Vagina (tissue), 2 donors: Measurements from ENCODE around the gene SPHK1. TPM values are rescaled to one million over a fixed set of nuclear protein-coding genes. Genes with fewer than 3 reads are reported as not detected.

Experiments
- DNase-seq, 2 donors: peaks; one replicate each; pipeline ENCODE4 v3.0.0-alpha.2; 2017; ENCODE audit errors: extremely low spot score in 2 of 2
- H3K27ac ChIP-seq: fragments of 200-600 bp; sonication (generic); one replicate; pipeline ENCODE4 v1.5.1; 2019
- H3K27me3 ChIP-seq: fragments of 200-600 bp; sonication (generic); one replicate; pipeline ENCODE4 v1.5.1; 2019
- H3K36me3 ChIP-seq, 2 donors: fragments of 200-600 bp; sonication (generic); one replicate each; pipeline ENCODE4 v1.5.1; 2017 to 2019
- H3K4me1 ChIP-seq: fragments of 200-600 bp; sonication (generic); one replicate; pipeline ENCODE4 v1.5.1; 2019
- H3K4me3 ChIP-seq, 2 donors: fragments of 200-600 bp; sonication (generic); 1 replicate in 1 of 2; 2 replicates in 1 of 2; pipeline ENCODE4 v1.5.1; 2016 to 2019
- H3K9me3 ChIP-seq: fragments of 200-600 bp; sonication (generic); one replicate; pipeline ENCODE4 v1.5.1; 2019
- POLR2A ChIP-seq, 2 donors: fragments of 450-650 bp; IDR thresholded peaks; one replicate each; pipeline ENCODE4 v1.6.1; 2017; ENCODE audit warnings: antibody characterized with exemption in 2 of 2, mild to moderate bottlenecking in 2 of 2, moderate library complexity in 2 of 2
- POLR2AphosphoS5 ChIP-seq, 2 donors: sonication (generic); formaldehyde crosslinking; IDR thresholded peaks; one replicate each; pipeline ENCODE4 v1.9.0; 2017; ENCODE audit warnings: antibody characterized with exemption in 2 of 2, mild to moderate bottlenecking in 2 of 2, low read depth in 1 of 2; ENCODE audit not compliant: insufficient read depth in 1 of 2
- intact Hi-C: fragments of 100-400 bp; cut with DNase I; formaldehyde crosslinking; loops from one replicate; pipeline ENCODE4 v1.15.1; 2023
- total RNA-seq: library from RNA; depleted of rRNA; stranded (reverse); fragments of >200 nt; gene quantifications from one replicate; pipeline ENCODE4 v1.2.3, GENCODE V29; 2016
- TF ChIP-seq, protein P1 (sequence below), 3 experiments: fragments of 450-650 bp in 2 of 3; fragments of 200-600 bp in 1 of 3; sonication (generic) in 1 of 3; IDR thresholded peaks; one replicate each; pipeline ENCODE4 v1.5.1; 2017 to 2019; ENCODE audit warnings: antibody characterized with exemption in 3 of 3, mild to moderate bottlenecking in 2 of 3, moderate library complexity in 2 of 3

SPHK1 gene
- total RNA-seq, 1 donor from 2014 or later = 11.0 TPM

DNA sequence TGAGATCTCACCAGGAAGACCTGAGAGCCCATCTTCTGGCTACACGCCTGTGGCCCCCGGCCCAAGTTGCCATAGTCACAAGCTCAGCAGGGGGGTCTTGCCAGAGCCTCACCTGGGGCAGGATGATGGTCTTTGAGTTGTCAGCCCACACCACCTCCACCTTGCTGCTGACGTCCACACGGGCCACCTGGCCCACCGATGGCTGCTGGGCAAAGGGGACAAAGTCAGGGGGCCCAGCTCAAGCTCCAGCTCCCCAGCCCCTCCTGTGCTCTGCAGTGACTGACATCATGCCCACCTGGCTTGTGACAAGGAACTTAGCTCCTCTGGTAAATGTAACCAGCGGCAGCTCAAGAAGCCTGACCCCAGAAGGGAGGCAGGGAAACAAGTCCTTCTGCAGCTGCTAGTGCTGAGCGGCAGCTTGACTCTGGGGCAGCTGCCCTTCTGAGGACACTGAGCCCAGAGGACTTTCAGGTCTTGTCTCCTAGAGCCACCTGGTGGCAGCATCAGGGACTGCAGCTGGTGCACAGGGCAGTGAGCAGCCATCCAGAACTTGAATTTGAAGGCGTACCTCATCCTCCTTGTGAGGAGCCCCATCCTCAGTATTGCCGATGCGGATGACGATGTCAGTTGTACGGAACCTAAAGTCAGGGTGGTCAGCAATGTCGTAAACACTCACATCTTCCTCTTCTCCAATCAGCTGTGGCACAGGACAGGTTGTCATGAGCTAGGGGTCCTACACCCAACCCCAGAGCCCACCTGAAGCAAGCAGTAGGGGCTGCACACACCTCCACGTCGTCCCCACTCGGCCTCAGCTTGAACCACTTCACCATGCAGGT, 13.5 kb downstream of the SPHK1 start:
- Histone ChIP-seq H3K36me3 (peaks cover 0 to 59% of the 10 kb centered on the region in 2 donors), H3K9me3 (no peaks in the 10 kb centered on the region), H3K4me1 (no peaks in the 10 kb centered on the region), H3K27ac (no peak overlapping the region), H3K27me3 (no peaks in the 10 kb centered on the region), H3K4me3 (no peak overlapping the region)
- TF ChIP-seq POLR2AphosphoS5 (IDR thresholded peaks at IDR 0.05; ENCODE audit: insufficient read depth in 1 of 2, low read depth in 1 of 2) (no peak), POLR2A (IDR thresholded peaks at IDR 0.05) (no peak)
- TF ChIP-seq, protein P1, sequence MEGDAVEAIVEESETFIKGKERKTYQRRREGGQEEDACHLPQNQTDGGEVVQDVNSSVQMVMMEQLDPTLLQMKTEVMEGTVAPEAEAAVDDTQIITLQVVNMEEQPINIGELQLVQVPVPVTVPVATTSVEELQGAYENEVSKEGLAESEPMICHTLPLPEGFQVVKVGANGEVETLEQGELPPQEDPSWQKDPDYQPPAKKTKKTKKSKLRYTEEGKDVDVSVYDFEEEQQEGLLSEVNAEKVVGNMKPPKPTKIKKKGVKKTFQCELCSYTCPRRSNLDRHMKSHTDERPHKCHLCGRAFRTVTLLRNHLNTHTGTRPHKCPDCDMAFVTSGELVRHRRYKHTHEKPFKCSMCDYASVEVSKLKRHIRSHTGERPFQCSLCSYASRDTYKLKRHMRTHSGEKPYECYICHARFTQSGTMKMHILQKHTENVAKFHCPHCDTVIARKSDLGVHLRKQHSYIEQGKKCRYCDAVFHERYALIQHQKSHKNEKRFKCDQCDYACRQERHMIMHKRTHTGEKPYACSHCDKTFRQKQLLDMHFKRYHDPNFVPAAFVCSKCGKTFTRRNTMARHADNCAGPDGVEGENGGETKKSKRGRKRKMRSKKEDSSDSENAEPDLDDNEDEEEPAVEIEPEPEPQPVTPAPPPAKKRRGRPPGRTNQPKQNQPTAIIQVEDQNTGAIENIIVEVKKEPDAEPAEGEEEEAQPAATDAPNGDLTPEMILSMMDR (IDR thresholded peaks at IDR 0.05) = peak; percentile 92 to 99 (median 98)
- intact Hi-C loops = loop anchor here (2.0 kb wide), 1 partner anchor 91 kb away; no protein-coding TSS in a partner anchor
- no peak for DNase-seq

- Histone ChIP-seq H3K4me3 (no peak overlapping the region), H3K36me3 (peaks cover 0 to 62% of the 10 kb centered on the region in 2 donors), H3K27ac (no peak overlapping the region), H3K27me3 (no peaks in the 10 kb centered on the region), H3K4me1 (no peaks in the 10 kb centered on the region), H3K9me3 (no peaks in the 10 kb centered on the region)
- TF ChIP-seq POLR2AphosphoS5 (IDR thresholded peaks at IDR 0.05; ENCODE audit: insufficient read depth in 1 of 2, low read depth in 1 of 2) = no peak
- no peak for DNase-seq
- intact Hi-C loops = no loop called here
These were observed 14.2 kb downstream of the SPHK1 start for GRCh38 chr17:76398523-76399174.

DNA sequence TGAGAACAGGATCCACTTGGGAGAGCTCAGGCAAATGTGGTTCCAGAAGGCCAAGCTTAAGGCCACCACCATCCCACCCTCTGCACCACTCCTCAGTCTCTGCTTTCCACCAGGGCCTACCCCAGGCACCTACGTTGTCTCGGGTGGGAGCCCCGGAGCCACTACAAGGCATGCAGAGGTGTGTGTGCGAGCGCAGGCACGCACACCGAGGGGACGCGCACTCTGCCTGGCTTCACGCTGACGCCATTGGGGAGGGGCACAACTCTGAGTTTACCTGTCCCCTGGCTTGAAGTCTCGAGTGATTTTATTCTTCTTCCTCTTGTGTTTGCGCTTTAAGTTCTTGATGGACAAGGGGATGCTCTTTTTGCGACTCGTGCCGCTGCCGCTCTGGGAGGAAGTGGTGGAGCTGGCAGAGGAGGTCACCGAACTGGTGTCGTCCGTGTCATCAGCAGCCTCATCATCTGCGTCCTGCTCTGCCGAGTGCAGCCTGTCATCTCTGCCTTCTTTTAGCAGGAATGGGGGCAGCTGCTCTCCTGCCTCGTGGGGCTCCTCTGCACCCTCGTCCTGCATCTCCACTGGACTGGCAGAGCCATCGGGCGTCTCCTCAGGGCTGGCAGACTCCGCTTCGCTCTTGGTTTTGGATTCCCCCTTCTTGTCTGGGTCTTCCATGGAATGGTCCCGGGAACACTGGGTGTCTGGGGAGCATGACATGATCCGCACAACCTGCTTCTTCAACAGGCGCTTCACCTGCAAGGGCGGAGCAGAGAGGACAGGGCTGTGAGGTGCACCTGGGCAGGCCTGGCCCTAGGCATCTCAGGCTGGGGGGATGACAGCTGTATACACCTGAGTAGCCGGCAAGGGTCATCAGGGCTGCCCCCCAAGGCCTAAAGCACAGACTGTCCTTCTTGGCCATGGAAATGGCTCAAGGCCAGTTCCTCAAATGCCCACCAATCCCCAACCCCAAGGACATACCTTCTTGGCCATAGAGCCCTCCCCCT, 15.1 kb downstream of the SPHK1 start:
- TF ChIP-seq, protein P1 (IDR thresholded peaks at IDR 0.05) = no peak
- TF ChIP-seq POLR2A (IDR thresholded peaks at IDR 0.05) (no peak), POLR2AphosphoS5 (IDR thresholded peaks at IDR 0.05; ENCODE audit: insufficient read depth in 1 of 2, low read depth in 1 of 2) (no peak)
- H3K4me3 ChIP-seq = no peak overlapping the region
- intact Hi-C loops = loop anchor here (10.0 kb wide), 1 partner anchor 105 kb away; the partner anchor contains the start of gene RHBDF2
- no peak for DNase-seq
- H3K4me1 ChIP-seq = no peaks in the 10 kb centered on the region
- no peaks in the 10 kb centered on the region for H3K27me3 ChIP-seq
- peaks cover 0 to 63% of the 10 kb centered on the region in 2 donors for H3K36me3 ChIP-seq
- no peaks in the 10 kb centered on the region for H3K9me3 ChIP-seq
- no peak overlapping the region for H3K27ac ChIP-seq

DNA sequence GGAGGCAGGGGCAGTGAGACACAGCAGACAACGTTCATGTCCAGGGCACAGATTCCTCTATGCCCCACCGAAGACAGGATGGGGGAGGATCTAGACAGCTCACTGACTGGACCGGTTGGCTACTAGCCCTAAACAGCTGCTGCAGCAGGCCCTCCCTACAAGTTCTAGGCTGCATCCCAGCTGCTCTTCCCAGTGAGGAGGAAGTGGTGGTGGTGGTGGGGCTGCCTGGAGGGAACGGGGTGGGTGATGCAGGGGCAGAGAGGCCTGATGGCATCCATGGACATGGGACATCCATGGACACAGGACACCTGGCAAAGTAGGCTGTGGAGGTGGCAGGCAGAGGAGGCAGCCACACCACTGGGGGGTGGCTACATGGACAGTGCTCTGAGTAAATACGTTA, 18.3 kb downstream of the SPHK1 start:
- Histone ChIP-seq H3K4me3 (no peak overlapping the region), H3K27me3 (no peaks in the 10 kb centered on the region), H3K36me3 (peaks cover 0 to 43% of the 10 kb centered on the region in 2 donors), H3K27ac (no peak overlapping the region), H3K9me3 (no peaks in the 10 kb centered on the region), H3K4me1 (no peaks in the 10 kb centered on the region)
- DNase-seq = no peak
- TF ChIP-seq POLR2A (IDR thresholded peaks at IDR 0.05) = no peak
- intact Hi-C loops = loop anchor here (10.0 kb wide), 1 partner anchor 102 kb away; the partner anchor contains the start of gene RHBDF2

- Histone ChIP-seq H3K4me3 (no peak overlapping the region), H3K36me3 (peaks cover 0 to 37% of the 10 kb centered on the region in 2 donors), H3K27me3 (no peaks in the 10 kb centered on the region), H3K9me3 (no peaks in the 10 kb centered on the region), H3K27ac (no peak overlapping the region), H3K4me1 (no peaks in the 10 kb centered on the region)
- no peak for DNase-seq
- no peak for TF ChIP-seq POLR2AphosphoS5 (IDR thresholded peaks at IDR 0.05; ENCODE audit: insufficient read depth in 1 of 2, low read depth in 1 of 2)
- TF ChIP-seq POLR2A (IDR thresholded peaks at IDR 0.05) = no peak
- TF ChIP-seq, protein P1 (IDR thresholded peaks at IDR 0.05) = no peak
- intact Hi-C loops = loop anchor here (10.0 kb wide), 1 partner anchor 101 kb away; the partner anchor contains the start of gene RHBDF2
These were observed 19.8 kb downstream of the SPHK1 start for GRCh38 chr17:76404256-76404655.
